ENCODE measurements around the gene MYO15A.

Gene MYO15A

GRCh38 chr17:18160128-18160856 is 51.7 kb downstream of the MYO15A start:
- no peak for DNase-seq

GRCh38 chr17:18161207-18162145 is 52.9 kb downstream of the MYO15A start:
- no peak for DNase-seq

DNA sequence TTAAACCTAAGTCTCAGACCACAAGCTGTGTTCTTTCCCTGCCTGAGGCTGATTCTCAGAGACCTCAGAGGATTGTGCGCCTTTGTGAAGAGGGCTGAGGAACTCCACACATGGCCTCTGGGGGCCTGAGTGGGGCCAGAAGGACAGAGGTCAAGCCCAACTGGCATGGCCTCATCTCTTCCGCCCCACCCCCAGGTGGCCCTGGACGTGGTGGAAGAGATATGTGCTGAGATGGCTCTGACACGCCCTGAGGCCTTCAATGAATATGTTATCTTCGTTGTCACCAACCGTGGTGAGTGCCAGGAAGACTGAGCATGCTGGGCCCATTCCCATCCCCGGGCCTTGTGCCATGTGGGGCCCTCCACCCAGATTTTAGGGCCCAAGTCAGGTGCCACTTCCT is 55.0 kb downstream of the MYO15A start:
- DNase-seq, result no peak

GRCh38 chr17:18166894-18167293 is 58.3 kb downstream of the MYO15A start:
- DNase-seq, result no peak

- DNase-seq, result no peak
Observed at GRCh38 chr17:18167421-18167820, 58.9 kb downstream of the MYO15A start.

GRCh38 chr17:18172531-18173278 is 64.1 kb downstream of the MYO15A start:
- DNase-seq, result no peak

DNA sequence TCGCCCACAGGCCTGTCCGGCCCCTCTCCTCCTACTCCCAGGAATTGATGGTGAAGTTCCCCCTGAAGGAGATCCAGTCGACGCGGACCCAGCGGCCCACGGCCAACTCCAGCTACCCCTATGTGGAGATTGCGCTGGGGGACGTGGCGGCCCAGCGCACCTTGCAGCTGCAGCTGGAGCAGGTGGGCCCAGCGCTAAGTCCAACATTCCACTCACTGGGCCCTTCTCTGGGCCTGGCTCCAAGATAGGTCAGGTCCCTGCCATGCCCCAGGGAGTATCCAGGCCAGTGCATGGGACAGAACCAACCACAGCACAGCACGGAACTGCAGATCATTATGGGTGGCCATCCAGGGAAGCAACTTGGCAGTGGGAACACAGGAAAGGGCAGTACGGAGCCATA is 65.2 kb downstream of the MYO15A start:
- no peak for DNase-seq

GRCh38 chr17:18176176-18176575 is 67.6 kb downstream of the MYO15A start:
- DNase-seq, result no peak

DNA sequence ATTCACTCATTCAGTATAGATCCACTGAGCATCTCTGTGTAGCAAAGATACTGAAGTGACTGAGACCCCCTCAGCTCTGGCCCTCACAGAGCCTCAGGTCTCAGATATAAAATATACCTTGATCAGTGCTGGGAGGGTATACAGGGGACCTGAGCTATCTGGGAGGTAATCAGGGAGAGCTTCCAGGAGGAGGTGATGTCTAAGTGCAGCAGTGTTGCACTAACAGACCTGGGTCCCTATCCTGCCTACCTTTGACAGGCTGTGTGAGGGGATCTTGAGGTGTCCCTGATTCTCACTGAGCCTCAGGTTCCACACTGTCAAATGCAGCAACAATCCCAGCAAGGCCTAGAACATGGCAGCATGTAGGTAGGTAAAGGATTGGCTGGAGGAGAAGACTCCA is 68.6 kb downstream of the MYO15A start:
- no peak for DNase-seq

DNA sequence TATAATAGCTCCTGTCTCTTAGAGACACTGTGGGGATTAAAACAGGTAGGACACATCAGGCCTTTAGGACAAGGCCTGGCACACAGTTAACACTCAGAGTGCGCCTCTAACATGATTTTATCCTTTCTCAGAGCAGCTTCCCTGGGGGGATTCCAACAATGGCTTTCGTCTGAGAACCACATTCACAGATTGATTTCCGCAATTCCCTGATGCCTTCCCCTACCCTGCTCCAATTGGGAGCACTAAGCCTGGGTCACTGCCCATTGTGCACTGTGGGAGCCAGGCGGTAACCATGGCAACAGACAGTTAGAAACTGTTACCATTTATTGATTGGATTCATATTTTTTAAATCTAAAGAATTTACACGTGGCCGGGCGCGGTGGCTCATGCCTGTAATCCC is 69.2 kb downstream of the MYO15A start:
- DNase-seq, result no peak

GRCh38 chr17:18179196-18179595 is 70.6 kb downstream of the MYO15A start:
- no peak for DNase-seq

GRCh38 chr17:18179804-18180203 is 71.2 kb downstream of the MYO15A start:
- no peak for DNase-seq

GRCh38 chr17:18181358-18181757 is 72.8 kb downstream of the MYO15A start:
- peak; percentile 78 for DNase-seq

DNA sequence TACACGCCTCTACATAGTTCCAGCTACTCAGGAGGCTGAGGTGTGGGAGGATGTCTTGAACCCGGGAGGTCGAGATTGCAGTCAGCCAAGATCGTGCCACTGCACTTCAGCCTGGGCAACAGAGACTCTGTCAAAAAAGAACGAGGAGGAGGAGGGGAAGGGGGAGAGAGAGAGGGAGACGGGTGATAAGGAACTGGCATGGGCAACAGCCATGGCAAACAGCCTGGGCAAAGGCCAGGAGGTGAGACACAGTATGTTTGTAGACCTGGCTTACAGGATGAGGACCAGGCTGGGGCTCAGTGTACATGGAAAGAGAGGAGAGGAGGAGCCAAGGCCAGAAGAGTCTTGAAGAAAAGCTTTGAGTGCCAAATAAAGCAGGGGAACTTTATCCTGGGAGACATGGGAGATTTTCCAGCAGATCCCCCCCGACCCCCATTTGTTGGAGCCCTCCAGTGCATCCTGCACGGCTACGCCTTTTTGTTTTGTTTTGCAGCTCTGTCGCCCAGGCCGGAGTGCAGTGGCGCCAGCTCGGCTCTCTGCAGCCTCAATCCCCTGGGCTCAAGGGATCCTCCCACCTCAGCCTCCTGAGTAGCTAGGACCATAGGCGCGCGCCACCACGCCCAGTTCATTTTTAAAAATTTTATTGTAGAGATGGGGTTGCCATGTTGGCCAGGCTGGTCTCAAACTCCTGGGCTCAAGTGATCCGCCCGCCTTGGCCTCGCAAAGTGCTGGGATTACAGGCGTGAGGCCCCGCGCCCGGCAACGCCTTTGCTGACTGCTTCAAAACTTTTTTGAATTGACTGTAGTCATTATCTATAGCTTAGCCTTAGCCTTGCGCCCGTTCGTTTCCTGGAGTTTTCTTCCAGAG is 73.8 kb downstream of the MYO15A start:
- no peak for DNase-seq

GRCh38 chr17:18182978-18183333 is 74.4 kb downstream of the MYO15A start:
- peak; percentile 83 for DNase-seq

- peak; percentile 98 for DNase-seq
Observed at GRCh38 chr17:18183334-18184142, 75.0 kb downstream of the MYO15A start, which contains the start of gene ALKBH5. TSS of gene ALKBH5 (plus strand) at chr17:18183828. CDS start at chr17:18184244, 416 bp downstream.

GRCh38 chr17:18184143-18185031 is 75.8 kb downstream of the MYO15A start:
- DNase-seq, result peak; percentile 78

DNA sequence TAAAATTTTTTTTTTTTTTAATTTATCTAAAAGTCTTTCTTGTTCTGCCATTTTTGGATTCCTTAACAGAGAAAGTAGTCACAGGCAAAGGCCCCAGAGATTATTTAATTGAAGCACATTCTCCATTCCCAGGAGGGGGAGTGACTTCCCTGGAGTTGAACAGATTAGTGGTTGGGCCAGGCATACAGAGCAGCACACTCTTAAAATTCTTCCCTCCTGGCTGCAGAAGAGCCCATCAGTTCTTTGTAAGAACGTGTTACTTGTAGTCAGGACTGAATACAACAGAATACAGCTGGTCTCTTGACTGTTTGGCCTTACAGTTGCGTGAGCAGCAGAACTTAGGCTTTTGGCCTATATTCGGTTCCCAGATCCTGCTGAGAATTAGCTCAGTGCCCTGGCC is 76.8 kb downstream of the MYO15A start:
- DNase-seq, result no peak

DNA sequence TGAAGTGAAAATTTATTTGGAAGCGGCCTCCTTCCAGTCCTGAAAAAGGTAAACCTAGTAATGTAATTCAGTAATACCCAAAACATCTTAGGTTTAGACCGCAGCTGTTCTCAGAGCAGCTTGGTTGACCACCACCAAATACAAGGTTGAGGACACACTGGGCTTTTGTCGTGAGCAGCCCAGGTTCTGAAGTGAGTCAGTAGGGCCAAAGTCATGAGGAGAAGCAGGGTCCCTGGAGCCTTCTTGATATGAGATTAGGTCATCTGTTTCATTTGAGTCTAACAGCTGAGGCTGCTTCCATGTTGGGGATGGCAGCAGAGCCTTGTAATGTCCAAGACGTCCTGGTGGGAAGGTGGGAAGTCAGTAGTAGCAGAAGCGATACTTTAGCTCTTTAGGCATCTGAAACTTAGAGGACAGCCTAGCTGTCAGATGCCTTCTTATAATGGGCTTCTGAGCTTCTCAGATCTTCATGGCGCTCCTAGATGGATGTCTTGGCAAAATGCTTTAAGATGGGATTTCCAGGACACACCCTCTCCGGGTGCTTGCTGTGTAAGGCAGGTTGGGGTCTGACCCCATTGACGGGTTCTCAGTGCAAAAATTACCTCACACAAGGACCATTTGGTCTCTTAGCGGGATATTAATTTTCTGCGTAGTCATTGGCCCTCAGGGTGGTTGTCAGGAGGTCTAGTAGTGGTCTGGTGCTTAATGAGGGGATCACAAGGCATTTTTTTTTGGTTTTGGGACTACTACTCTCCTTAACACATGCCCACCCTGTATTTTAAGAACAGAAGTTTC is 77.5 kb downstream of the MYO15A start:
- no peak for DNase-seq

DNA sequence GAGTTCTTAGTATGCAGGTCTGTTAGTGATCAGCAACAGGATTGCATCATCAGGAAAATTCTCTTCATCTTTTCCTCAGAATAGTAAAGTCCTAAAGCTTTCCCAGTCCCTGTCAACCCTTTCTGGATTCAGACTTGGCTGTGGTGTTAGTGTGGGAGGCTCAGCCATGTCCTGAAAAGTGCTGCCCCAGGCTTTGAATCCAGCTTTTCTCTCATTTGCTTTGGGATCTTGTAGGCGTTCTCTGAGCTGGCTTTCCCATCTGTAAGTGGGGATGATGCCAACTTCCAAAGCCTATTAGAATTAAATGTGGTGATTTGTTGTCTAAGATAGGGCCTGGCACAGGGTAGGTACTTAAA is 78.0 kb downstream of the MYO15A start:
- no peak for DNase-seq

Data from stimulated activated CD4-positive, alpha-beta T cell treated with anti-CD3 and anti-CD28 coated beads, Interleukin-1b, Interleukin-23, amount 100 ng/mL, for 48 hours (primary cell).